GM12874 (cell line): ENCODE measurements around the gene GPR156.

ENCODE experiments used
- CTCF ChIP-seq: IDR thresholded peaks from 2 replicates; pipeline ENCODE4 v1.5.1; 2011; ENCODE audit warnings: low read depth, mild to moderate bottlenecking, control low read depth, low read length, moderate library complexity; ENCODE audit not compliant: insufficient read depth

GPR156 gene

GRCh38 chr3:120157681-120158080 is 127.3 kb downstream of the GPR156 start:
- no peak for TF ChIP-seq CTCF

- no peak for TF ChIP-seq CTCF
Measured at GRCh38 chr3:120157113-120157512, 127.9 kb downstream of the GPR156 start.

- TF ChIP-seq CTCF: no peak
Measured at GRCh38 chr3:120156699-120157098, 128.3 kb downstream of the GPR156 start.

GRCh38 chr3:120155108-120155507 is 129.9 kb downstream of the GPR156 start:
- no peak for TF ChIP-seq CTCF

- TF ChIP-seq CTCF: no peak
Measured at GRCh38 chr3:120153294-120153693, 131.7 kb downstream of the GPR156 start.

GRCh38 chr3:120151791-120152190 is 133.2 kb downstream of the GPR156 start:
- TF ChIP-seq CTCF: no peak

GRCh38 chr3:120148187-120148949 is 136.7 kb downstream of the GPR156 start:
- no peak for TF ChIP-seq CTCF
